Loucy (cell line): ENCODE results near the gene JAM2.

Experiments used
- EZH2phosphoT487 ChIP-seq: fragments of 200-600 bp; IDR thresholded peaks from 2 replicates; pipeline ENCODE4 v1.6.1; 2018; ENCODE audit warnings: antibody characterized with exemption, mild to moderate bottlenecking, moderate library complexity, borderline replicate concordance
- TF ChIP-seq, protein P1 (sequence below): fragments of 200-600 bp; sonication (generic); conservative IDR thresholded peaks from 2 replicates; pipeline ENCODE4 v1.5.1; 2014; ENCODE audit warnings: mild to moderate bottlenecking, antibody characterized with exemption, low read length

GRCh38 chr21:25752416-25752815, 113.4 kb downstream of the JAM2 start:
- TF ChIP-seq, protein P1, sequence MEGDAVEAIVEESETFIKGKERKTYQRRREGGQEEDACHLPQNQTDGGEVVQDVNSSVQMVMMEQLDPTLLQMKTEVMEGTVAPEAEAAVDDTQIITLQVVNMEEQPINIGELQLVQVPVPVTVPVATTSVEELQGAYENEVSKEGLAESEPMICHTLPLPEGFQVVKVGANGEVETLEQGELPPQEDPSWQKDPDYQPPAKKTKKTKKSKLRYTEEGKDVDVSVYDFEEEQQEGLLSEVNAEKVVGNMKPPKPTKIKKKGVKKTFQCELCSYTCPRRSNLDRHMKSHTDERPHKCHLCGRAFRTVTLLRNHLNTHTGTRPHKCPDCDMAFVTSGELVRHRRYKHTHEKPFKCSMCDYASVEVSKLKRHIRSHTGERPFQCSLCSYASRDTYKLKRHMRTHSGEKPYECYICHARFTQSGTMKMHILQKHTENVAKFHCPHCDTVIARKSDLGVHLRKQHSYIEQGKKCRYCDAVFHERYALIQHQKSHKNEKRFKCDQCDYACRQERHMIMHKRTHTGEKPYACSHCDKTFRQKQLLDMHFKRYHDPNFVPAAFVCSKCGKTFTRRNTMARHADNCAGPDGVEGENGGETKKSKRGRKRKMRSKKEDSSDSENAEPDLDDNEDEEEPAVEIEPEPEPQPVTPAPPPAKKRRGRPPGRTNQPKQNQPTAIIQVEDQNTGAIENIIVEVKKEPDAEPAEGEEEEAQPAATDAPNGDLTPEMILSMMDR, result no peak
- TF ChIP-seq EZH2phosphoT487, result no peak
